HepG2 (cell line): ENCODE results near the gene CSNK1A1. TPM values are rescaled to one million over a fixed set of nuclear protein-coding genes. Genes with fewer than 3 reads are reported as not detected.
A peak's percentile ranks its signal among the peaks of the same experiment; 100 is the strongest.

Experiments
- ATAC-seq: fragments of 200-7000 bp; cut with Tn5 transposase; 3 replicates; pipeline ENCODE4 v1.9.1; 2020; ENCODE audit warnings: mild to moderate bottlenecking, moderate library complexity
- BruUV-seq: library from RNA; stranded (reverse); fragments of 400-500 nt; replicated peaks from 2 replicates; lab custom pipeline; 2021; lab: Mats Ljungman, UMichigan
- CTCF ChIA-PET: fragments of 300-600 bp; formaldehyde crosslinking; extraction: SDS; loops from one replicate; lab custom pipeline; 2021; ENCODE audit warnings: low total read pairs, inconsistent platforms, low intra/inter-chr PET ratio; lab: Yijun Ruan, JAX
- POLR2A ChIA-PET: fragments of 350-600 bp; sonication (Branson Sonifier 250); formaldehyde crosslinking; loops from one replicate; lab custom pipeline; 2020; ENCODE audit warnings: antibody characterized with exemption, inconsistent platforms; lab: Yijun Ruan, JAX
- DNase-seq: peaks from one replicate; pipeline ENCODE4 v3.0.0-alpha.2; 2015; ENCODE audit warnings: low spot score
- FAIRE-seq: peaks from 3 replicates; lab custom pipeline; 2011; peaks lifted over from hg19 to GRCh38; lab: Jason Lieb, UNC
- H2AFZ ChIP-seq: one replicate; pipeline ENCODE4 v1.6.1; 2011; ENCODE audit warnings: low read length, inconsistent platforms
- H3K27ac ChIP-seq: fragments of 300-600 bp; 3 replicates; pipeline ENCODE4 v1.8.0; 2011; ENCODE audit warnings: mixed run types, mild to moderate bottlenecking, mixed read lengths, low read length, inconsistent platforms; ENCODE audit not compliant: insufficient read depth; ENCODE audit errors: extremely low read length
- H3K27me3 ChIP-seq, 2 experiments: fragments of 200-600 bp in 1 of 2; 2 replicates in 1 of 2; 3 replicates in 1 of 2; pipeline versions ENCODE4 v1.6.0 to v1.8.0; 2011; ENCODE audit warnings: low read length in 2 of 2, mild to moderate bottlenecking in 2 of 2, moderate library complexity in 2 of 2, inconsistent platforms in 1 of 2; ENCODE audit not compliant: insufficient read depth in 2 of 2, control insufficient read depth in 1 of 2
- H3K36me3 ChIP-seq, 2 experiments: fragments of 200-600 bp in 1 of 2; replicated peaks in 1 of 2; 2 replicates in 1 of 2; 3 replicates in 1 of 2; pipeline versions ENCODE4 v1.5.1 to v1.8.0; 2011; ENCODE audit warnings: low read length in 2 of 2, inconsistent platforms in 1 of 2; ENCODE audit not compliant: insufficient read depth in 2 of 2, control insufficient read depth in 1 of 2
- H3K4me1 ChIP-seq: 2 replicates; pipeline ENCODE4 v1.5.1; 2012; ENCODE audit warnings: low read length, inconsistent platforms; ENCODE audit not compliant: insufficient read depth
- H3K4me2 ChIP-seq: 2 replicates; pipeline ENCODE4 v1.6.0; 2011; ENCODE audit warnings: low read depth, low read length, inconsistent platforms
- H3K4me3 ChIP-seq, 3 experiments: fragments of 200-600 bp in 1 of 3; sonication (generic), shearing (Covaris generic) in 1 of 3; replicated peaks in 1 of 3; 2 replicates each; pipeline ENCODE4 v1.5.1; 2011 to 2016; ENCODE audit warnings: low read length in 3 of 3, inconsistent platforms in 2 of 3, low read depth in 2 of 3, mild to moderate bottlenecking in 2 of 3, control low read depth in 1 of 3, mixed read lengths in 1 of 3; ENCODE audit not compliant: insufficient read depth in 1 of 3
- H3K79me2 ChIP-seq: one replicate; pipeline ENCODE4 v1.6.1; 2011; ENCODE audit warnings: low read length, inconsistent platforms; ENCODE audit not compliant: insufficient read depth
- H3K9ac ChIP-seq: 2 replicates; pipeline ENCODE4 v1.6.0; 2011; ENCODE audit warnings: mild to moderate bottlenecking, low read depth, low read length, inconsistent platforms; ENCODE audit not compliant: insufficient read depth
- H3K9me3 ChIP-seq: 2 replicates; pipeline ENCODE4 v1.5.1; 2012; ENCODE audit warnings: mild to moderate bottlenecking, low read length
- H4K20me1 ChIP-seq: 2 replicates; pipeline ENCODE4 v1.6.0; 2011; ENCODE audit warnings: inconsistent platforms, mild to moderate bottlenecking, low read length, moderate library complexity; ENCODE audit not compliant: insufficient read depth
- ARHGAP35 ChIP-seq: sonication (generic); formaldehyde crosslinking; IDR thresholded peaks from 2 replicates; pipeline ENCODE4 v1.9.0; 2022; ENCODE audit warnings: mild to moderate bottlenecking, inconsistent platforms, moderate library complexity, missing genetic modification reagents, borderline replicate concordance
- FOXK1 ChIP-seq: sonication (generic); formaldehyde crosslinking; IDR thresholded peaks from 2 replicates; pipeline ENCODE4 v1.4.0; 2020; ENCODE audit warnings: low read depth, missing genetic modification reagents, borderline replicate concordance
- HOXA3 ChIP-seq: sonication (generic); formaldehyde crosslinking; IDR thresholded peaks from 2 replicates; pipeline ENCODE4 v1.5.0; 2020; ENCODE audit warnings: missing genetic modification reagents
- MAX ChIP-seq: IDR thresholded peaks from 2 replicates; pipeline ENCODE4 v1.6.1; 2012; ENCODE audit warnings: inconsistent platforms
- PCBP2 ChIP-seq: fragments of 200-400 bp; formaldehyde crosslinking; optimal IDR thresholded peaks from 2 replicates; pipeline ENCODE3; 2018; ENCODE audit warnings: low read length, low read depth; ENCODE audit not compliant: poor library complexity, severe bottlenecking
- ZNF383 ChIP-seq: sonication (generic); formaldehyde crosslinking; IDR thresholded peaks from 2 replicates; pipeline ENCODE4 v1.4.0; 2020; ENCODE audit warnings: missing genetic modification reagents, mild to moderate bottlenecking, borderline replicate concordance
- ZNF607 ChIP-seq: sonication (generic); formaldehyde crosslinking; IDR thresholded peaks from 2 replicates; pipeline ENCODE4 v1.5.1; 2020; ENCODE audit warnings: missing genetic modification reagents, mild to moderate bottlenecking, borderline replicate concordance
- WGBS: methylation state at CpG from one replicate; pipeline ENCODE4 v1.1.6; 2017; ENCODE audit warnings: low lambda C conversion rate; 5-methylcytosine and 5-hydroxymethylcytosine counted together
- in situ Hi-C: cut with HindIII; loops from 2 replicates; pipeline ENCODE4 v1.10.0; 2017; ENCODE audit warnings: low pct_unique_long_range_greater_than_20kb; ENCODE audit not compliant: extremely low pct_ligation_motif_present
- intact Hi-C: fragments of 100-400 bp; cut with micrococcal nuclease; formaldehyde crosslinking; loops from one replicate; pipeline ENCODE4 v1.10.0; 2022; ENCODE audit not compliant: unreplicated experiment
- polyA plus RNA-seq, 8 experiments: library from polyadenylated mRNA; depleted of rRNA in 3 of 8; stranded (reverse) in 7 of 8; unstranded in 1 of 8; fragments of >200 nt; fragmentation: Illumina TruSeq in 4 of 8; extraction: Trizol in 4 of 8; gene quantifications; 2 replicates each; pipeline versions ENCODE4 v1.2.1 to v1.2.3, GENCODE V29; 2011 to 2016; ENCODE audit warnings: low read depth in 4 of 8, missing spikeins in 1 of 8, mixed read lengths in 1 of 8; ENCODE audit not compliant: insufficient read depth in 1 of 8
- total RNA-seq, 5 experiments: library from RNA; depleted of rRNA; stranded (reverse); fragments of >200 nt; fragmentation: Illumina TruSeq; extraction: Trizol; gene quantifications; 2 replicates each; pipeline ENCODE4 v1.2.3, GENCODE V29; 2016; ENCODE audit warnings: low read depth in 1 of 5

Gene CSNK1A1
- total and polyA plus RNA-seq, 2 of the 13 experiments (the other 11 are each of a cell fraction or from before 2014, with no cell fraction given): 89.0 to 149 TPM

DNA sequence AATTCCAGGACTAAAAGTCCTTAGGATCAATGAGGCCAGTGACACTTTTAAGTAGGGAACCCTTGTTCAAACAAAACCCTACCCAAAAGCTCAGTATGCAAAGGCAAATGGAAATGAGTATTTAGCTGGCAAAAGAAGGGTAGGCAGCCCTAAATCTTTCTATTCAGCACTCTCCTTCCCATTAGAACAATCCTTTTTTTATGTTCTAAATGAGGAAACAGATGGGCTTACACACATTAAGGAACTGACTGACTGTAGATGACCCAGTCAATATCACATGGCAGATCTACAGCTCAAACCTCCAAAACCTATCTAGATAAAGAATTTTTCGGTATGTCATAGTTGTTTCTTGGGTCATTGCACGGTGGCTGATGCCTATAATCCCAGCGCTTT, 7.2 kb downstream of the CSNK1A1 start:
- H3K27me3 ChIP-seq: no peaks in the 10 kb centered on the region
- no peak overlapping the region for H3K4me3 ChIP-seq
- H3K79me2 ChIP-seq: peaks cover 96% of the 10 kb centered on the region
- H3K36me3 ChIP-seq: peaks cover 17 to 42% of the 10 kb centered on the region in 2 experiments
- H2AFZ ChIP-seq: no peak overlapping the region
- no TSS peak for BruUV-seq
- POLR2A ChIA-PET: interaction anchor here (1.2 kb wide), 1 partner anchor 9 kb away, joined by 5 read pairs; no protein-coding TSS in a partner anchor
- H3K4me1 ChIP-seq: peaks cover 69% of the 10 kb centered on the region
- H3K4me2 ChIP-seq: no peak overlapping the region
- H3K9me3 ChIP-seq: no peaks in the 10 kb centered on the region
- FAIRE-seq: no peak
- in situ Hi-C loops: no loop called here
- CTCF ChIA-PET: no interaction called here
- no peak overlapping the region for H3K27ac ChIP-seq
- 93% methylated on average over 3 of the region's 3 CpGs for WGBS
- TF ChIP-seq FOXK1 (CRISPR knock-in tag): no peak
- no peak for TF ChIP-seq ZNF607 (CRISPR knock-in tag)
- TF ChIP-seq PCBP2: no peak
- no peak for TF ChIP-seq MAX
- no peak for TF ChIP-seq HOXA3 (CRISPR knock-in tag)
- TF ChIP-seq, all 625 proteins: peak for 0
- ATAC-seq (no peak), DNase-seq (no peak)
- intact Hi-C loops: no loop called here
- no peak overlapping the region for H3K9ac ChIP-seq
- H4K20me1 ChIP-seq: peaks cover 58% of the 10 kb centered on the region

DNA sequence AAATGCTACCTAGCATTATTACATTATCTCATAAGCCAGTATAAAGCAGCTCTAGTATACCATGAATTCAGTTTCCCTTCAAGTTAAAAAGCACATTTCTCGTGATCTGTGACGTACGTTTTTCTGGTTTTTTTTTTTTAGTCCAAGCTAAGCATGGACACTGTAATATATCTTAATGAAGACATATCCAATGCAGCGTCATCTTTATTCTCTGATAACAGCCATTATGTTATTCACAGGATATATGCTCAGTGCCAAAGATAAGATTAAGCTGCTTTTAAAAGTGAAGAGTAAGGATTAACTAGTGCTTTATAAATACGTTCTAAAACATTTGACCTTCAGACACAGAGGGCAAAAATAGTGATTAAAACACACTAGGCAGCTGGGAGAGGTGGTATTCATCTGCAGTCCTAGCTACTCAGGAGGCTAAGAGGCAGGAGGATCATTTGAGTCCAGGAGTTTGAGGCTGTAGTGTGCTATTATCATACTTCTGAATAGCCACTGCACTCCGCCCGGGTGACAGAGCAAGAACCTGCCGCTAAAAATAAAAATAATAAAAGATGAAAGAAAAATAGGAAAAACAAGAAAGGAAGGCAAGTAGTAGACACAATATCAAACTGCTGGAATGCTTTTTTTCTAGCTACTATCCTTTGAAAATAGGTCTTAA, 7.7 kb downstream of the CSNK1A1 start:
- no peak for TF ChIP-seq ARHGAP35 (CRISPR knock-in tag)
- TF ChIP-seq ZNF383 (CRISPR knock-in tag): no peak
- Histone ChIP-seq H3K27ac (no peak overlapping the region), H2AFZ (no peak overlapping the region), H3K9ac (no peak overlapping the region), H3K27me3 (no peaks in the 10 kb centered on the region), H3K4me1 (peaks cover 63% of the 10 kb centered on the region), H3K4me3 (no peak overlapping the region), H4K20me1 (peaks cover 59% of the 10 kb centered on the region), H3K79me2 (peaks cover 94% of the 10 kb centered on the region), H3K36me3 (peaks cover 17 to 41% of the 10 kb centered on the region in 2 experiments), H3K4me2 (no peak overlapping the region), H3K9me3 (no peaks in the 10 kb centered on the region)
- FAIRE-seq (peak; percentile 4), ATAC-seq (no peak), DNase-seq (no peak)
- ChIA-PET POLR2A (interaction anchor here (1.0 to 1.2 kb wide), 3 partner anchors 8 to 90 kb away, joined by 3 to 5 read pairs (median 5); partner anchors contain the start of gene CSNK1A1), CTCF (no interaction called here)
- TSS peak; percentile 0 for BruUV-seq
- intact Hi-C loops (no loop called here), in situ Hi-C loops (no loop called here)
- WGBS: 93% methylated on average over 8 of the region's 8 CpGs
